G401.6 (cell line): ENCODE measurements around the gene POLR3C.

Experiments used
- FAIRE-seq: peaks from 2 replicates; lab custom pipeline; 2012; peaks lifted over from hg19 to GRCh38; lab: Jason Lieb, UNC

Gene POLR3C

DNA sequence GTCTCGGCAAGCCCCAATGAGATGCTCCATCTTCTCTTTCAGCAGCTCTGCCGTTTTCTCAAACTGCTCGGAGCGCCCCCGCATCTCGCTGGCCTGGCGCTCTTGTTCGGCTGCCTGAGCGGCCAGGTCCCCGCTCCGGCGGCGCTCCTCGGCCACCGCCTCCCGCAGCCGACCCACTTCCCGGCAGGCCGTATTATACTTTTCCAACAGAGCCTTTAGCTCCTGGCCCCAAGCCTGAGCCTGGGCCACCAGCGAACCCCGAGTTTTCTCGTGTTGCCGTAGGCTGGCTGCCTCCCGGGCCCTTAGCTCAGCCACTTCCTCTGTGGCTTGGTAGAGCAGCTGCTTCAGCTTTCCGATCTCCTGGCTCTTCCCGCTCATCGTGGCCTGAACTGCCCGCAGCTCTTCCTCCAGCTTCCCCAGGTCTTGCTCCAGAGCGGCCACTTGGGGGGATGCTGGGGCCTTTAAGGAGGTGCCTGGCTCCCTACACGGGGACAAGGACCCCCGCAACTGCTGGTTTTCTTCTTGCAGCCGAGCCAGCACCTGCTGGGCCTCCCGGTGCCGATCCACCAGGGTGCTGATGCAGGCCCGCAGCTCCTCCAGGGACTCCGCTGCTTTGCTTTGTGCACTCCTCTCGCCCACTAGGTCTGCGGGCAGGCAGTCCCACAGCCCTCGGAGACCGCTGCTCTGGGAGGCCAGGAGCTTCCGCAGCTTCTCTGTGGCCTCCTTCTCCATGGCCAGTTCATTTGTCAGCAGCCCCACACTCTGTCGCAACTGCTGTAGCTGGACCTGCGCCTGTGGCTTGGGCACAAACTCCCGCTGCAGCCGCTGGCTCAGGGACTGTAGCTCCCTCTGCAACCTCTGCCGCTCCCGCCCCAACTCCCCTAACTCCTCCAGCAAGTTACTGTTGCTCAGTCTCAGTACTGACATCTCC, 48.3 kb downstream of the POLR3C start:
- FAIRE-seq: no peak

GRCh38 chr1:145874646-145875045, 50.6 kb downstream of the POLR3C start:
- FAIRE-seq: no peak

- no peak for FAIRE-seq
Measured at GRCh38 chr1:145877923-145878486, 54.0 kb downstream of the POLR3C start.

DNA sequence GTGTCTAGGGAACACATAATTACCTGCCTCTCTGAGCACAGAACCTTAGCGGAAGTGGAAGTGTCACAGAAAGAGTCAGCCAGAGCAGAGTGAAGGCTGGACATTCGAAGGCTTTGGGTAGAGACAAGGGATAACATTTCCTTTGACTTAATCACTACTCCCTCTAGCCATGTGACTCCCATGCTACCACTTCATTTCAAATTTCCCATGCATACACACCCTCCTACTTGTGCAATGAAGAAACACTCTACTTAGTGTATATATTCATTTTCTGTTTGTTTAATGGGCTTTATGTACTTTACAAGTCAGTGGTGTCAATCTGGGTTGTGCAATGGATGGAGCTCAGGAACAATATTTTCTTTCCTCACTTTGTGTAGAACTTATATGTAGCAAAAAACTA, 54.7 kb downstream of the POLR3C start:
- FAIRE-seq: no peak

GRCh38 chr1:145879775-145880174, 55.8 kb downstream of the POLR3C start:
- FAIRE-seq: no peak

DNA sequence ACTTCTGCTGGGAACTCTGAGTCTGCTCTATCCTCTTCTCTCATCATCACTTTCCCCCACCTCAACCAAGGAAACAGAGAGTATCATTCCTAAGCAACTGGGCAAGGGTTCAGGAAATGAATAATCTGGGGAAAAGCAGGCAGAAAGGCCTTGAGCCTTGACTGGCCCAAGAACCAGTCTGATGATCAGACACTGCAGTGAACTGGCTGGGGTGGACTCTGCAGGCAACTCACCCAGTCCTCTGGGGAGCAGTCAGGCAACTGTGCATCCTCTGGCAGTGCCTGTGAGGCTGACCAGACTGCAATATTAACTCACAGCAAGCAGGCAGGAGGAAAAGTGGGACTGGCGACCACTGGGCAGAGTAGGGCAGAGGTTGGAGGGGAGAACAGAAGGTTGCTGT, 60.7 kb downstream of the POLR3C start:
- no peak for FAIRE-seq

DNA sequence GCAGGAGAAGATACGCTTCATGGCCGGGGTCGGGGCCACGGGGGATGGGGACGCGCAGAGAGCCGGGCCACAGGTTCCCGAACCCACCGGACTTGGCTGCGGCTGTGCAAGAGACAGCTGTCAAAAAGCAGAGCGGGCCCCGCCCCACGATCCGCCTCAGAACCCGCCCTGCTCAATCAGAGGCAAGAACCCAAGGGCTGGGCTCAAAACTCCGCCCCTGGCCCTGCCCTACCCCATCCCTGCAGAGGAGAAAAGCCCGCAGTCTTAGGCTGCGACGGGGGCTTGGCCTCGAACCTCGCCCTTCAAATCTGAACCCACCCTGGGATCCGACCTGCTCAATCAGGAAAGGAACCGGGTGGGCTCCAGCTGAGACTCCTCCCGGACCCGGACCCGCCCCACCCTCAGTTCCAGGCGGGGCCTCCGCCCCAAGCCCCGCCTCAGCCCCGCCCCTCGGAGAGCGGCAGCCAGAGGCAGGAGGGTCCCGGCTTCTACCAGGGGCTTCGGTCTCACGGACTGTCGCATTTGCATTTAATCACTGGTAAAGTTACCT, 61.8 kb downstream of the POLR3C start, which contains the start of gene ANKRD35:
Gene ANKRD35 (minus strand): TSS at position 129 of the 550 bp plus-strand sequence. CDS start 108 bp downstream, at position 21.
- FAIRE-seq: no peak

DNA sequence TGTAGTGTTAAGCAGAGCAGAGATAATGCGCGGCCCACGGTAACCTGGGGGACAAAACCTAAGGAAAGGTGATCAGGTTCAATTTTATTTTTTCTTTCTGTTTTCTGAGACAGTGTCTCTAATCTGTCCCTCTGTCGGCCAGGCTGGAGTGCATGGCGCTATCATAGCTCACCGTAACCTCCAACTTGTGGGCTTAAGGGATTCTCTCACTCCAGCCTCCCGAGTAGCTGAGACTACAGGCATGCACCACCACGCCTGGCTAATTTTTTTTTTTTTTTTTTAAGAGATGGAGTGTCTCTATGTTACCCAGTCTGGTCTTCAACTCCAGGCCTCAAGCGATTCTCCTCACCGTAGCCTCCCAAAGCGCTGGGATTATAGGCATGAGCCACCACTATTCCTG, 62.4 kb downstream of the POLR3C start:
- FAIRE-seq: no peak

DNA sequence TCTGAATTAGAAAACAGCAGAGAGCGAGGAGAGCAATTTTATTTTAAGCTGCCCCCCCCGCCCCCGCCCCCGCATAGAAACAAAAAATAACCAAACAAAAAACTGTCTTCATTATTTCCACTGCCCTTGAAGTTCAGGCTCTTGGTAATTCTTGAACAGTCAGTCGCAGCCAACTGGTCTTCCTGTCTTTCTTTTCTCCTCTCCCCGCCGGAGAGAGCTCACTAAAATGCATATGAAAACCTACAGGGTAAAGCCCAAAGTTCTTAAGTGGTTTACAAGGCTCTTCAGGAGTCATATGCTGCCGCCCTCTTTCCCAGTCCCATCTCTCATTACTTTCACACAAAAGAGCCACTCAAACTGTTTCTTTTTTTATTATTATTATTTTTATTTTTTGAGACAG, 62.8 kb downstream of the POLR3C start:
- FAIRE-seq: no peak

GRCh38 chr1:145887631-145888030, 63.6 kb downstream of the POLR3C start:
- FAIRE-seq: no peak

DNA sequence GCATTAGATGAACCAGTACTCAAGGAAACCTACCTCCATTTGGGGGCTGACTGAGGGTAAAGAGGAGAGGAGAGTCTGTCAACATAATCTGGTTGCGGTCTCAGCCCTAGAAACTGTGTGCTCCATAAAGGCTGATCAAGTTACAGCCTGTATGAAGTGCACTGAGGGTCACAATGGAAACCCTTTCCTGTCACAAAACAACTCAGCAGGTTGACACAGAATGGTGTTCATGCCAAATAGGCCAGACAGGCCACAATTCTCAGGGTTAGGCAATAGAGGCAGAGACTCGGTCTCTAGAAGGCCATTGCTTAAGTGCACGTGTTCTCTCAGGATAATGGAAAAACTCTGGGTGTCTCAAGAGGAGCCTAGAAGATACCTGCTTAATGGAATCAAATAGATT, 65.7 kb downstream of the POLR3C start:
- no peak for FAIRE-seq

- FAIRE-seq: no peak
Measured at GRCh38 chr1:145891143-145891542, 67.1 kb downstream of the POLR3C start.

GRCh38 chr1:145891587-145892485, 67.8 kb downstream of the POLR3C start:
- FAIRE-seq: peak; percentile 97

GRCh38 chr1:145892486-145893087, 68.6 kb downstream of the POLR3C start:
- FAIRE-seq: no peak

DNA sequence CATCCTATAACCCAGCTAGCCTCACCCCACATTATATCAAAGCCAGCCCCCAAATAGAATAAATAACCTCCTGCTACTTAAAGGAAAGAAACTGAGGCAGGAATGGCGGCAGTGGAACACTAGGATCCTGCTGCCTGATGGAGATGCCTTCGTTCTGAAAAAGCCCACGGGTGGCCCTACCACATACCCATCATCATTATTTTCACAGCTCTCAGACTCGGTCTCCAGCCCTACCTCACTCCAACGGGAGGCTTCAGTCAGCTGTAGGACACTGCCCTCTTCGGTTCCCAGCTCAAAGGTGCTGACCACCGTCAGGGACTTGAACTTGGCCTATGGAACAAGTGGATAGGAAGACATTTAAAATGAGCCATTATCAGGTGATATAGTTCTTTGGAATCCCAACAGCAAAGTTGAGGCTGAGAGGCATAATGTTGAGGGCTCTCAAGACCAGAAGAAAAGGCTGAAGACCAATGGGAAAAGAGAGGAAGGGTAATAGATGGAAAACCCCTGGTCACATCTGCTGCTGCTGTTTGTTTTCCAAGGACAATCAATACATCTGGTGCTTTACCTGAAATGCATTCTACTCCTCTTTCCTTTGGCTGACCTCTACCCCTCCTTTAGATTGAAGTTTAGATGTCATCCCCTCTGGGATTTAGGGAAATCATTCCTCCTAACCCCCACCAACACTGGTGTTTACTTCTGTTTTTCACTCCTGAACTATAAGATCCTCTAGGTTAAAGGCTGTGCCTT, 69.5 kb downstream of the POLR3C start:
- FAIRE-seq: no peak
